Activated CD8-positive, alpha-beta memory T cell treated with anti-CD3 and anti-CD28 coated beads, Interleukin-2, amount 10 ng/mL, durations not matched to agents 7 days and 5 days (primary cell): ENCODE results near the gene ANKRD30A. TPM values are rescaled to one million over a fixed set of nuclear protein-coding genes. Genes with fewer than 3 reads are reported as not detected.
"Not testable (repeated sequence)": the region's sequence is repeated elsewhere in the genome, so short reads cannot be mapped to it uniquely, and the experiment has no call there.

Experiments used
- ATAC-seq: fragments of 150-1000 bp; cut with Tn5 transposase; one replicate; pipeline ENCODE4 v1.10.0; 2021; ENCODE audit warnings: moderate library complexity
- CTCF ChIA-PET: fragments of 350-600 bp; sonication (Branson Sonifier 250); formaldehyde crosslinking; loops from one replicate; lab custom pipeline; 2021; ENCODE audit warnings: antibody characterized with exemption; lab: Charles Lee
- DNase-seq: peaks from one replicate; pipeline ENCODE4 v3.0.0-alpha.2; 2020
- H3K27ac Mint-ChIP-seq: one replicate; pipeline ENCODE4 v1.8.0; 2021; ENCODE audit warnings: mild to moderate bottlenecking, mixed read lengths
- H3K27me3 Mint-ChIP-seq: one replicate; pipeline ENCODE4 v1.8.0; 2021; ENCODE audit warnings: mixed read lengths
- H3K36me3 Mint-ChIP-seq: one replicate; pipeline ENCODE4 v1.8.0; 2021; ENCODE audit warnings: mild to moderate bottlenecking, mixed read lengths
- H3K4me1 Mint-ChIP-seq: one replicate; pipeline ENCODE4 v1.8.0; 2021; ENCODE audit warnings: mixed read lengths
- H3K4me3 Mint-ChIP-seq: one replicate; pipeline ENCODE4 v1.8.0; 2021; ENCODE audit warnings: mild to moderate bottlenecking, moderate library complexity, mixed read lengths
- H3K9me3 Mint-ChIP-seq: one replicate; pipeline ENCODE4 v1.8.0; 2022; ENCODE audit warnings: low read depth, mixed read lengths
- total RNA-seq, 2 experiments: library from RNA; stranded (reverse); gene quantifications; one replicate each; pipeline ENCODE4 v1.2.3, GENCODE V29; 2021

ANKRD30A gene
- total RNA-seq, 2 experiments from 2014 or later: not detected

DNA sequence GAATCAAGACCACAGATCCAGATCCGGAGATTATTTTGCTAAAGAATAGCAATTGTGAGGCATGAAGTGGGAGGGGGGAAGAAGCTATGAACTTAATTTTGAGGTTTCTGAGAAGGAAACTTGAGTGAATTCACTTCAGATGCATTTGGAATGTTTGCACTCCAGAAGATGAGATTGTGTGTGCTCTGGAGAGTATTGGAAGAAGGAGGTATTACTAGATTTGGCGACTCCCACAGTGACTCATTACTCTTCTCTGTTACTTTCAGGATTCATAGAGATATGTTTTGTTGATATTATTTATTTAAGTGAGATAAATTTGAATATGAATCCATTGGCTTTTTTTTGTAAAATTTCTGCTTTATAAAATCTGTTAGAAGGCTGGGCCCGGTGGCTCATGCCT is 80.7 kb downstream of the ANKRD30A start:
- Mint-ChIP-seq H3K9me3 (peaks cover 15% of the 10 kb centered on the region), H3K36me3 (no peaks in the 10 kb centered on the region), H3K4me3 (no peak overlapping the region), H3K27me3 (no peaks in the 10 kb centered on the region), H3K27ac (no peak overlapping the region), H3K4me1 (no peaks in the 10 kb centered on the region)
- no peak for DNase-seq
- CTCF ChIA-PET: no interaction called here
- ATAC-seq: no peak

DNA sequence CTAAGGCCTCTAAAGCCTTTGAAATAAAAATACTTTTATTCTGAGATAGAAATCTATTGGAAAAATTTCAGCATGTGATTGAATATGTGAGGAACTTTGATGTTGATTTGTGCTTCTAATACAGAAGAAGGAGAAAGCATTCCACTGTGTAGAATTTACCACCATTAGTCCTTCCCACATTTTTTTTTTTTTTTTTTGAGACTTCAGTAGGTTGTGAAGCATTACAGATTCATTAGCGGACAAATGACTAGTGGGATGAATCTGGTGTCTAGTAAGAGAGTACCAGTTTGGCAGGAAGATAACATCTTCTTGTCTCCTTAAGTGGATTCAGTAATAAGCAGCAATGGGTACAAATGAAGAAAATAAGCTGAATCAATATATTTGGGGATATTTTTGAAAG is 95.5 kb downstream of the ANKRD30A start:
- H3K4me3 Mint-ChIP-seq: no peak overlapping the region
- no peaks in the 10 kb centered on the region for H3K36me3 Mint-ChIP-seq
- DNase-seq (no peak), ATAC-seq (no peak)
- H3K9me3 Mint-ChIP-seq: peaks cover 16% of the 10 kb centered on the region
- H3K27ac Mint-ChIP-seq: no peak overlapping the region
- H3K27me3 Mint-ChIP-seq: no peaks in the 10 kb centered on the region
- CTCF ChIA-PET: interaction anchor here (1.5 kb wide), 1 partner anchor 76 kb away, joined by 3 read pairs; no protein-coding TSS in a partner anchor
- H3K4me1 Mint-ChIP-seq: no peaks in the 10 kb centered on the region

DNA sequence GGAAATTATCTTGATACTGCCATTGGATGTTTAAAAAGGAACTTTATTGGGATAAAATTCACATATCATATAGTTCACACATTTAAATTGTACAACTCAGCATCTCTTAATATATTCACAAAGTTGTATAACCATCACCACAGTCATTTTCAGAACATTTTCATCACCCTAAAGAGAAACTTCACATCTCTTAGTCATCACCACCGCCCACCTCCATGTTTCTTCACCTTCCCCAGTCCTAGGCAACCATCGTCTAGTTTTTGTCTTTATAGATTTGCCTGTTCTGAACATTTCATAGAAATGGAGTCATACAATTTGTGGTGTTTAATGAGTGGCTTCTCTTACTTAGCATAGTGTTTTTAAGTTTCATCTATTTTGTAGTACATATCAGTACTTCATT is 96.6 kb downstream of the ANKRD30A start:
- CTCF ChIA-PET: no interaction called here
- no peak for ATAC-seq
- no peaks in the 10 kb centered on the region for H3K27me3 Mint-ChIP-seq
- H3K27ac Mint-ChIP-seq: no peak overlapping the region
- H3K9me3 Mint-ChIP-seq: peaks cover 16% of the 10 kb centered on the region
- H3K36me3 Mint-ChIP-seq: no peaks in the 10 kb centered on the region
- H3K4me1 Mint-ChIP-seq: no peaks in the 10 kb centered on the region
- no peak overlapping the region for H3K4me3 Mint-ChIP-seq
- no peak for DNase-seq

DNA sequence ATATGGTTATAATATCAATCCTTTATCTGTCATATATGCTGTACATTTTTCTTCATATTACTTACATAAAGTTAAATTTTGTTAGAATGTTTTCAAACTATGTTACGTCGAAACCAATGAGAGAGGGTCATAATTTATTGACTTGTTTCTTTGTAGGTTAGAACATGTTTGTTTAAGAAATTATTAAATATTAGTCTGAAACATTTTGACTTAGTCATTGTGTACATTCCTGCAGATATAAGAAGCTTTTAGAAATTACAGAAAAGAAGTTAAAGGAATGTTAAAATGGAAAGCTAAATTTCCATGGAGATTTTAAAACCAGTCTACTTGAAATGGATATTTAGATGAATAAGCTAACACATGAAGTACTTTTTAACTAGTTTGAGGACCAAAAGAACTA is 99.8 kb downstream of the ANKRD30A start:
- Mint-ChIP-seq H3K4me3 (no peak overlapping the region), H3K27me3 (no peaks in the 10 kb centered on the region), H3K36me3 (no peaks in the 10 kb centered on the region), H3K4me1 (no peaks in the 10 kb centered on the region), H3K27ac (no peak overlapping the region), H3K9me3 (peaks cover 8% of the 10 kb centered on the region)
- no peak for ATAC-seq
- no peak for DNase-seq
- CTCF ChIA-PET: no interaction called here

DNA sequence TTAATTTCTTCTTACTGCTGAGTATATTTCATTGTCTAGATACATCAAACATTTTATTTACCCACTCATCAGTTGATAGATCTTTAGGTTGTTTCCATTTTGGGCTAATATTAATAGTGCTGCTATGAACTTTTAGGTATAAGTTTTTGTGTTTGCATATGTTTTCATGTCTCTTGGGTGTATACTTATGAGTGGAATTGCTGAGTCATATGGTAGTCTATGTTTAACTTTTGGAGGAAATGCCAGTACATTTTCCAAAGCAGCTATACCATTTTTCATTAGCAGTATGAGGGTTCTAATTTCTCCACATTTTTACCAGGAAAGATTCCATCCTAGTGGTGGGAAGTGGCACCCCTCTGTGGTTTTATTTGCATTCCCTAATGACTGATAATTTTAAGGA is 101.1 kb downstream of the ANKRD30A start:
- Mint-ChIP-seq H3K27me3 (no peaks in the 10 kb centered on the region), H3K36me3 (no peaks in the 10 kb centered on the region), H3K9me3 (peaks cover 8% of the 10 kb centered on the region), H3K27ac (no peak overlapping the region), H3K4me3 (no peak overlapping the region), H3K4me1 (no peaks in the 10 kb centered on the region)
- ATAC-seq: no peak
- no peak for DNase-seq
- CTCF ChIA-PET: no interaction called here

DNA sequence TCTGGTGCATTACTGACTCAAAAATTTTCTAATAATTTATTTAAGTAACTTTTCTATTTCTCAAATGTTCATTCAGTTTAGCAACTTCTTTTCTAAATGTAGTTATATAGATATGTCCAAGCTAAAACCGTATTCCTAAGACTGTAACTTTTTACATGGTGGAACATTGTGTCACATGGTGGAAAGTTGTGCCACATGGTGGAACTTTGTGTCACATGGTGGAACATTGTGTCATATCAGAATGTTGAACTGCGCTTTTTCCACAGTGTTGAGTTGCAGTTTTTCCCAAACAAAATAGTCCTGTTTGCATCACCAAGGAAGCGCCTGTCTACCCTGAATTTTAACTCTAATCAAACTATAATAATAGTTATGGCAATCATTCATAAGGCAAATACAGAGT is 109.3 kb downstream of the ANKRD30A start:
- H3K4me3 Mint-ChIP-seq: no peak overlapping the region
- H3K27ac Mint-ChIP-seq: no peak overlapping the region
- peaks cover 10% of the 10 kb centered on the region for H3K9me3 Mint-ChIP-seq
- no peaks in the 10 kb centered on the region for H3K27me3 Mint-ChIP-seq
- DNase-seq (no peak), ATAC-seq (no peak)
- CTCF ChIA-PET: no interaction called here
- no peaks in the 10 kb centered on the region for H3K36me3 Mint-ChIP-seq
- no peaks in the 10 kb centered on the region for H3K4me1 Mint-ChIP-seq

DNA sequence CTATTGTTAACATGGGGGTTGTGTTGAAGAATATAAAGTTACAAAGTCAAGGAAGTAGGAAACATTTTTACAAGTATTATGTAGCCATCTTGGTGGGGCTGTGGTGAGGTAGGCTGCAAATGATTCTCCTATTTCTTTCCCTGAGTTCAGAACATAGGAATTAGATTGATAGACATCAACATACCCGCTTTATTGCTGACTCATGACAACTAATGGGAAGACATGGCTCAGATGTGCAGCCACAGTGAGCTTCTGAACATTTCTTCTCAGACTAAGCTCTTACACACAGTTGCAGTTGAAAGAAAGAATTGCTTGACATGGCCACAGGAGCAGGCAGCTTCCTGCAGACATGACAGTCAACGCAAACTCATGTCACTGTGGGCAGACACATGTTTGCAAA is 110.7 kb downstream of the ANKRD30A start:
- no peak for ATAC-seq
- no peak overlapping the region for H3K4me3 Mint-ChIP-seq
- H3K9me3 Mint-ChIP-seq: peaks cover 12% of the 10 kb centered on the region

DNA sequence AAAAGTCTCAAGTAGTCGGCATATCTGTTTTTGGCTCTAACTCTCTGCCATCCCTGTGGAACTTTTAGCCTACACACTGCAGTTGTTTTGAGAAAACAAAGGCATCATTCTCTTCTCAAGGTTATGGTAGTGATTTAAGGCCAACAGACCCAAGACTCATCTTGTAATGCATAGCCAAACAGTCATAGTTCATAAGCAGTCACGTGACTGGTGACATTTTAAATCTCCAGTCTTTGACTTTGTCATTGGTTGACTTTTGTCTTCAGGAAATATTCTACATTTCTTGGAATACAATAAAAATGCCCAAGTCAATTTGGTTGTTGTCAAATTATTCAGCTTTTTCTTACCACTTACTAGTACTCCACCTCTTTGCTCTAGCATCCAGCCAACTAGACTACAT is 114.8 kb downstream of the ANKRD30A start:
- no peak for DNase-seq
- CTCF ChIA-PET: no interaction called here
- Mint-ChIP-seq H3K27me3 (no peaks in the 10 kb centered on the region), H3K27ac (no peak overlapping the region), H3K36me3 (no peaks in the 10 kb centered on the region), H3K9me3 (peaks cover 7% of the 10 kb centered on the region), H3K4me1 (no peaks in the 10 kb centered on the region), H3K4me3 (no peak overlapping the region)
- ATAC-seq: no peak

More for the DNA sequence above, 110.7 kb downstream of the ANKRD30A start:
- Mint-ChIP-seq H3K27ac (no peak overlapping the region), H3K27me3 (no peaks in the 10 kb centered on the region), H3K36me3 (no peaks in the 10 kb centered on the region), H3K4me1 (no peaks in the 10 kb centered on the region)
- no peak for DNase-seq
- CTCF ChIA-PET: no interaction called here

DNA sequence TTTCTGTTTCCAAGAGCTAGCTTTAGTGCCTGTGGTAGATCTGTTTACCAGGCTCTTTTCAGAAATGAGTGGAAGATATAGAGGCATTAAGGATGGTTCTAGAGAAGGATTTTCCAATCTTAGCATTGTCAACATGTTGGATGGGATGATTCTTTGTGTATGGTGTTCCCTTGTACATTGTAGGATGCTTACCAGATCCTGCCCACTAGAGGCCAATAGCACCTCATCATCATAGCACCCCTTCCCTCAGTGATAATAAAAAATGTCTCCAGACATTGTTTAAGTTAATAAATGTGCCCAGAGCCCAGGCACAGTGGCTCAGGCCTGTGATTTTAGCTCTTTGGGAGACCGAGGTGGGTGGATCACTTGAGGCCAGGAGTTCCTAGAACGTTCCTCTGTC is 121.2 kb downstream of the ANKRD30A start:
- Mint-ChIP-seq H3K4me1 (no peaks in the 10 kb centered on the region), H3K27me3 (no peaks in the 10 kb centered on the region), H3K27ac (no peak overlapping the region), H3K9me3 (peaks cover 11% of the 10 kb centered on the region), H3K36me3 (no peaks in the 10 kb centered on the region), H3K4me3 (no peak overlapping the region)
- ATAC-seq: no peak
- CTCF ChIA-PET: no interaction called here
- DNase-seq: no peak

DNA sequence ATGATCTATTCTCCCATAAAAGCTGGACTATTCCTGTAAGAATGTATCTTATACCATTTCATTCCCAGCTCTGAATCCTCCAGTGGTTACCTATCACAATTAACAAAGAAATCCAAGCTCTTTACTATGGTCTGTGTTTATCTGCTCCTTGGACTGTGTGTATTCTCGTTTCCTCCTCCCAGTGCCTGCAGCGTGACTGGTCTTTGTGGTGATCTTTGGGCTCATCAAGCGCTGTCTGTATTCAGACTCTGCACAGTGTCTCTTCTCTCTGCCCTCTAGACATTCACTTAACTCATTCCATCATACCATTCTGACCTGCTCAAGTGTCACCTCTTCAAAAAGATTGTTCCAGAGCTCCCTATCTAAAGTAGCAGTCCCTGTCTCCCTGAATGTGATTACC is 130.4 kb downstream of the ANKRD30A start:
- H3K27me3 Mint-ChIP-seq, H3K4me3 Mint-ChIP-seq, CTCF ChIA-PET, H3K36me3 Mint-ChIP-seq, DNase-seq, H3K4me1 Mint-ChIP-seq, H3K9me3 Mint-ChIP-seq, ATAC-seq, H3K27ac Mint-ChIP-seq: not testable (repeated sequence)

DNA sequence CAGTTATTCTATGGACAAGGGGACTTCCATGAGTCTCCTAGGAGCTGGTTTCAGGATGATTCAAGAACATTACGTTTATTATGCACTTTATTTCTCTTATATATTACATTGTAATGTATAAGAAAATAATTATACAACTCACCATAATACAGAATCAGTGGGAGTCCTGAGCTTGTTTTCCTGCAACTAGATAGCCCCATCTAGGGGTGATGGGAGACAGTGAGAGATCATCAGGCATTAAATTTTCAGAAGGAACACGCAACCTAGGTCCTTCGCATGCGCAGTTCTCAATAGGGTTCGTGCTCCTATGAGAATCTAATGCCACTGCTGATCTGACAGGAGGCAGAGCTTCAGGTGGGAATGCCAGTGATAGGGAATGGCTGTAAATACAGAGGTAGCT is 137.9 kb downstream of the ANKRD30A start:
- no peaks in the 10 kb centered on the region for H3K27me3 Mint-ChIP-seq
- no peak overlapping the region for H3K4me3 Mint-ChIP-seq
- DNase-seq: no peak
- no peaks in the 10 kb centered on the region for H3K4me1 Mint-ChIP-seq
- ATAC-seq: no peak
- CTCF ChIA-PET: no interaction called here
- no peaks in the 10 kb centered on the region for H3K9me3 Mint-ChIP-seq
- no peak overlapping the region for H3K27ac Mint-ChIP-seq
- H3K36me3 Mint-ChIP-seq: no peaks in the 10 kb centered on the region

DNA sequence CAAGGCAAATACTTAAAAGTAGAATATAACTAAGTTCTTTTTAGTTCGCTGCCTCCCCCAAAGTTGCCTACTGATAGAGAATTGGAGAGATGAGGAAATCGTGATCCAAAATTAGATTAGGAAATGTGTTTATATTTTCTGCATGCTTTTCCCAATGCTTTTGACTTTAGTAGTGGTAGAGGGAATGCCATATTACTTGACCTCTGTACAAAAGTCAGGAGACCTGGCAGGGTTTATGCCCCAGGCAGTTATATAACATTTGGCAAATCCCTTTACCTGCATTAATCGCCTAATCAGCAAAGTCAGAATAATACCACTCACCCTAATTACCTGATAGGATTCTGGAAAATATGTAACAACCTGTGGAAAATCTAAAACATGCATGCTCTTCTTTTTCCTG is 142.9 kb downstream of the ANKRD30A start:
- H3K27me3 Mint-ChIP-seq: no peaks in the 10 kb centered on the region
- no peaks in the 10 kb centered on the region for H3K36me3 Mint-ChIP-seq
- DNase-seq (no peak), ATAC-seq (no peak)
- CTCF ChIA-PET: no interaction called here
- no peaks in the 10 kb centered on the region for H3K9me3 Mint-ChIP-seq
- no peaks in the 10 kb centered on the region for H3K4me1 Mint-ChIP-seq
- H3K4me3 Mint-ChIP-seq: no peak overlapping the region
- no peak overlapping the region for H3K27ac Mint-ChIP-seq

DNA sequence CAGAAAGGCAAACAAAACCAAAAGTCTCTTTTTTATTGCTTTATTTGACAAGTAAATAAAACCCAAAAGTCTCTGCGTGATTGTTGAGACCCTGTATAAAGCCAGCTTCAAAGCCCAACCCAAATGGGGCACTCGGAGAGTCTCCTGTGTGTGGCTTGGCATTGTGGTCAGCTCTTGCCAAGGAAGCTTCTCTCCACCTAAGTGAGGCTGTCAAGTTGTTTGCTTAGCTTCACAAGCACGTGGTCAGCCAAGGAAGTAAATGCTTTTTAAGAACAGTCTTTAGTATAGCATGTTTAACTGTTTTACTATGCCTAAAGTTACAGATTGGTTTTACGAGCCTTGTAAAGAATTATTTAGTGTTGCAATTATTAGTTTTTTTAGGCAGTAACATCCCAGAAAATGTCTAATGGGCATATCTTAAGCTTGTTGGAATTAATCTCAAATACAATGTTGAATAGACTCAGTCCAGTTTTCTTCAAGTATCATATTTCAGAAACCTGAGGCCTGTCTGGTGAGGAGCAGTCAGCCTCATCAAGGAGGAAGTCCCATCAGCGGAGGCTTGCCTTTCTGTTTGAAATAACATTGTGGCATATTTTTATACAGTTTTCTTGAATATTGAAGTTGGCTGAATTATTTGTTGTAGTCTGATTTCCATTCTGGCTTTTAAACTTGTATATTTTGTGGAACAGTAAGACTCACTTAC is 144.3 kb downstream of the ANKRD30A start:
- ATAC-seq: no peak
- Mint-ChIP-seq H3K4me1 (no peaks in the 10 kb centered on the region), H3K36me3 (no peaks in the 10 kb centered on the region), H3K27me3 (no peaks in the 10 kb centered on the region), H3K9me3 (peaks cover 3% of the 10 kb centered on the region), H3K4me3 (no peak overlapping the region), H3K27ac (no peak overlapping the region)
- DNase-seq: no peak
- CTCF ChIA-PET: no interaction called here

DNA sequence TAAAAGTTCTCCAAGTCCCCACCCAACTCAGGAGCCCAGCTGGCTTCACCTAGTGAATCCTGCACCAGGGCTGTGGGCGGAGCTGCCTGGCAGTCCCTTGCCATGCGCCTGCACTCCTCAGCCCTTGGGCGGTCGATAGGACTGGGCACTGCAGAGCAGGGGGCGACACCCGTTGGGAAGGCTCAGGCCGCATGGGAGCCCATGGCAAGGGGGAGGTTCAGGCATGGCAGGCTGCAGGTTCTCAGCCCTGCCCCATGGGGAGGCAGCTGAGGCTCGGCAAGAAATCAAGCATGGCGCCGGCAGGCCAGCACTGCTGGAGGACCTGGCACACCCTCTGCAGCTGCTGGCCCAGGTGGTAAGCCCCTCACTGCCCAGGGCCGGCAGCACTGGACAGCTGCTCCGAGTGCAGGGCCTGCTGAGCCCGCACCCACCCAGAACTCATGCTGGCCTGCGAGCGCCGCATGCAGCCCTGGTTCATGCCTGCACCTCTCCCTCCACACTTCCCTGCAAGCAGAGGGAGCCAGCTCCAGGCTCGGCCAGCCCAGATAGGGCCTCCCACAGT is 149.9 kb downstream of the ANKRD30A start:
- no peaks in the 10 kb centered on the region for H3K4me1 Mint-ChIP-seq
- no peaks in the 10 kb centered on the region for H3K36me3 Mint-ChIP-seq
- peaks cover 13% of the 10 kb centered on the region for H3K9me3 Mint-ChIP-seq
- DNase-seq (no peak), ATAC-seq (no peak)
- H3K27me3 Mint-ChIP-seq: no peaks in the 10 kb centered on the region
- CTCF ChIA-PET: no interaction called here
- no peak overlapping the region for H3K27ac Mint-ChIP-seq
- no peak overlapping the region for H3K4me3 Mint-ChIP-seq
